Endothelial cell of umbilical vein (primary cell): ENCODE measurements around the gene AK5.

ENCODE experiments used
- EZH2 ChIP-seq: IDR thresholded peaks from 2 replicates; pipeline ENCODE4 v1.6.1; 2012; ENCODE audit warnings: borderline replicate concordance, low read depth, mild to moderate bottlenecking, moderate library complexity, low read length, inconsistent platforms; ENCODE audit not compliant: severe bottlenecking
- FOS ChIP-seq: IDR thresholded peaks from 2 replicates; pipeline ENCODE4 v1.6.1; 2011; ENCODE audit warnings: mild to moderate bottlenecking, low read length, moderate library complexity, borderline replicate concordance; ENCODE audit not compliant: insufficient read depth
- POLR2A ChIP-seq: IDR thresholded peaks from 2 replicates; pipeline ENCODE4 v1.6.1; 2012; ENCODE audit warnings: low read depth, mild to moderate bottlenecking, control low read depth, low read length
- POLR2AphosphoS5 ChIP-seq: IDR thresholded peaks from 2 replicates; pipeline ENCODE4 v1.6.1; 2012; ENCODE audit warnings: low read depth, mild to moderate bottlenecking, control low read depth, low read length, moderate library complexity; ENCODE audit not compliant: insufficient read depth
- TF ChIP-seq, protein P1 (sequence below), 2 donors: IDR thresholded peaks; 1 replicate in 1 of 2; 2 replicates in 1 of 2; pipeline ENCODE4 v1.5.1; 2011; ENCODE audit warnings: low read length in 2 of 2, mild to moderate bottlenecking in 2 of 2, moderate library complexity in 2 of 2, control low read depth in 1 of 2, inconsistent platforms in 1 of 2, low read depth in 1 of 2; ENCODE audit not compliant: insufficient read depth in 1 of 2; ENCODE audit errors: extremely low read depth in 1 of 2
- TF ChIP-seq, protein P2 (sequence below): IDR thresholded peaks from 2 replicates; pipeline ENCODE4 v1.6.1; 2011; ENCODE audit not compliant: insufficient read depth, insufficient read length

- TF ChIP-seq, protein P1, sequence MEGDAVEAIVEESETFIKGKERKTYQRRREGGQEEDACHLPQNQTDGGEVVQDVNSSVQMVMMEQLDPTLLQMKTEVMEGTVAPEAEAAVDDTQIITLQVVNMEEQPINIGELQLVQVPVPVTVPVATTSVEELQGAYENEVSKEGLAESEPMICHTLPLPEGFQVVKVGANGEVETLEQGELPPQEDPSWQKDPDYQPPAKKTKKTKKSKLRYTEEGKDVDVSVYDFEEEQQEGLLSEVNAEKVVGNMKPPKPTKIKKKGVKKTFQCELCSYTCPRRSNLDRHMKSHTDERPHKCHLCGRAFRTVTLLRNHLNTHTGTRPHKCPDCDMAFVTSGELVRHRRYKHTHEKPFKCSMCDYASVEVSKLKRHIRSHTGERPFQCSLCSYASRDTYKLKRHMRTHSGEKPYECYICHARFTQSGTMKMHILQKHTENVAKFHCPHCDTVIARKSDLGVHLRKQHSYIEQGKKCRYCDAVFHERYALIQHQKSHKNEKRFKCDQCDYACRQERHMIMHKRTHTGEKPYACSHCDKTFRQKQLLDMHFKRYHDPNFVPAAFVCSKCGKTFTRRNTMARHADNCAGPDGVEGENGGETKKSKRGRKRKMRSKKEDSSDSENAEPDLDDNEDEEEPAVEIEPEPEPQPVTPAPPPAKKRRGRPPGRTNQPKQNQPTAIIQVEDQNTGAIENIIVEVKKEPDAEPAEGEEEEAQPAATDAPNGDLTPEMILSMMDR (IDR thresholded peaks at IDR 0.05; ENCODE audit: extremely low read depth in 1 of 2, insufficient read depth in 1 of 2, low read depth in 1 of 2, low read length in 2 of 2), result no peak
- TF ChIP-seq POLR2AphosphoS5, result no peak
- TF ChIP-seq EZH2, result no peak
- TF ChIP-seq, protein P2, sequence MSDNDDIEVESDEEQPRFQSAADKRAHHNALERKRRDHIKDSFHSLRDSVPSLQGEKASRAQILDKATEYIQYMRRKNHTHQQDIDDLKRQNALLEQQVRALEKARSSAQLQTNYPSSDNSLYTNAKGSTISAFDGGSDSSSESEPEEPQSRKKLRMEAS, result no peak
- TF ChIP-seq FOS, result peak; percentile 73
- TF ChIP-seq POLR2A, result no peak
Measured at GRCh38 chr1:77271852-77272580, 9.8 kb upstream of the AK5 start.
